Activated CD4-positive, alpha-beta T cell treated with anti-CD3 and anti-CD28 coated beads, Interleukin-2, amount 50 U/mL, for 24 hours (primary cell): ENCODE measurements around the gene RTKN2.

Experiments
- DNase-seq, 2 donors: peaks; one replicate each; pipeline ENCODE4 v3.0.0-alpha.2; 2020; ENCODE audit warnings: low read depth in 1 of 2, low spot score in 1 of 2

The RTKN2 gene

GRCh38 chr10:62180677-62181076 is 88.0 kb downstream of the RTKN2 start:
- no peak for DNase-seq

GRCh38 chr10:62178568-62178967 is 90.1 kb downstream of the RTKN2 start:
- DNase-seq: no peak

GRCh38 chr10:62177111-62177510 is 91.5 kb downstream of the RTKN2 start:
- no peak for DNase-seq

GRCh38 chr10:62175251-62175650 is 93.4 kb downstream of the RTKN2 start:
- DNase-seq: no peak

GRCh38 chr10:62172465-62172864 is 96.2 kb downstream of the RTKN2 start:
- DNase-seq: no peak

GRCh38 chr10:62171791-62172190 is 96.9 kb downstream of the RTKN2 start:
- no peak for DNase-seq

- DNase-seq: no peak
Observed at GRCh38 chr10:62170732-62171131, 97.9 kb downstream of the RTKN2 start.

- DNase-seq: no peak
Observed at GRCh38 chr10:62166331-62167131, 102.1 kb downstream of the RTKN2 start.

GRCh38 chr10:62165803-62166202 is 102.8 kb downstream of the RTKN2 start:
- no peak for DNase-seq

- no peak for DNase-seq
Observed at GRCh38 chr10:62163024-62163423, 105.6 kb downstream of the RTKN2 start.

- no peak for DNase-seq
Observed at GRCh38 chr10:62162261-62162981, 106.2 kb downstream of the RTKN2 start.

- DNase-seq: no peak
Observed at GRCh38 chr10:62159351-62159750, 109.3 kb downstream of the RTKN2 start.

GRCh38 chr10:62157601-62158000 is 111.0 kb downstream of the RTKN2 start:
- no peak for DNase-seq

- no peak for DNase-seq
Observed at GRCh38 chr10:62155054-62155680, 113.5 kb downstream of the RTKN2 start.

- DNase-seq: no peak
Observed at GRCh38 chr10:62154231-62154630, 114.4 kb downstream of the RTKN2 start.

- DNase-seq: no peak
Observed at GRCh38 chr10:62153191-62153590, 115.5 kb downstream of the RTKN2 start.

- DNase-seq: no peak
Observed at GRCh38 chr10:62149621-62150020, 119.0 kb downstream of the RTKN2 start.

GRCh38 chr10:62148155-62148554 is 120.5 kb downstream of the RTKN2 start:
- DNase-seq: no peak

GRCh38 chr10:62147425-62147824 is 121.2 kb downstream of the RTKN2 start:
- DNase-seq: no peak

- DNase-seq: no peak
Observed at GRCh38 chr10:62136931-62137330, 131.7 kb downstream of the RTKN2 start.

GRCh38 chr10:62133618-62134017 is 135.0 kb downstream of the RTKN2 start:
- no peak for DNase-seq
